NCI-H2227 (cell line): ENCODE measurements around the gene NALCN.

Source experiments
- DNase-seq: peaks from one replicate; lab custom pipeline; 2025; ENCODE audit not compliant: unreplicated experiment; lab: John Stamatoyannopoulos, UW

NALCN gene

DNA sequence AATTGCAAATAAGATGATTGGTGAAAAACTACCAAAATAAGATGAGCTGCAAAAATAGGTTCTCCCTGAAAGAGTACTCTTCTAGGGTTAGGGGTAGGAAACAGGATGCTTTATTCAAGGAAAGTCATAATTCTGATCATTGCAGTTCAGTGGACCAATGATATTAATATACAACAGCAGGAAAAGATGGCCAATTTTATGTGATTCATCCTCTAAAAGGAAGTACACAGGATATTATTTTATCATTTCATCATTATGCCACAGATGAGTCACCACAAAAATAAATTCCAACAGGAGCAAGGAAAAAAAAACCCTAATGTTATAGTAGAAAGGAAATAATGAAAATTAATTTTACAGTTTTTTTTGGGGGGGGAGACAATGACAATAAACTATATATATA is 205.0 kb downstream of the NALCN start:
- no peak for DNase-seq

DNA sequence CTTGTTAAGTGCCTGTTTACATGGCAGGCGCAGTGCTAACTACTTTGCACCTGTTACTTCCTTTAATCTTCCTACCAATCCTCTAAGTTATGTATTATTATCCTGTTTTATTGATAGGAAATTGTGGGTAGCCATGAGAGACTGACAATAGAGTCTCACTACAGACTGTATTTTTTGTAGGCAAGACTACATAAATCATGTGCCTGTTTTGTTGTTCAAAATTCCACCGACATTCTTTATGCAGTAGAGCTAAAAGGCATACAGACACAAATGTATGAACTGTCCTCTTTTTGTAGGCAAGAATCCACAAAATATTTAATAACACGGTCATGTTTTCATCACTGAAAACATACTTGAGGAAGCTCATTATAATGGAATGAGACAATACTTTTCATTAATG is 205.5 kb downstream of the NALCN start:
- DNase-seq, result no peak

DNA sequence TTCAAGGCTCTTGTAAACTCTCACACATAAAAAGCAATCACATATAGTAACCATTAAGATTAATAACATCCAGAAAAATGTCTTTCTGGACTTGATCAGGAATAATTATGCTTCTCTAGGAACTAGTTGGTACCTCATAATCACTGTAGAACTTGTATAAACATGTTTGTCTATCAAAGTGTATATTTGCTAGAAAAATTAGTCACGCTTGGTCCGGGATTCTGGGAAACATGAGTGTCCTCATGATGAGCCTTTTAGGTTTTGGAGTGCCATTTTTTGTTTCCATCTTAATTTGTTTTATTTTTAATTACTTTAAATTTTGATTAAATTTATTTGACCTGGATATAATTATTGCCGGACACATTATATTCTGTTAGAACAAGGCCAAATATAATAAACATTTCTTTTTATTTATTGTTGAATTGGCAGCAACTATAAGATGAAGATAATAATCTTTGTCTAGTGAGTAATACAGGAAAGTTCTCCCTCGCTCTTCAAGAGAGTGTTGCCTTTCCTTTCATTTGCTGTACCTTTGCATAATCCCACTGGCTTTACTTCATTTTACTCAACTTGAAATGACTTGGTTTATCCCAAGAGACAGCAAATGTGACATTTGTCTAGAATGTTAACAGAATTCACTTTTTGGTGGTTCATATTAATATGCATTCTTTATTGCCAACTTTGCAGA is 207.0 kb downstream of the NALCN start:
- no peak for DNase-seq

DNA sequence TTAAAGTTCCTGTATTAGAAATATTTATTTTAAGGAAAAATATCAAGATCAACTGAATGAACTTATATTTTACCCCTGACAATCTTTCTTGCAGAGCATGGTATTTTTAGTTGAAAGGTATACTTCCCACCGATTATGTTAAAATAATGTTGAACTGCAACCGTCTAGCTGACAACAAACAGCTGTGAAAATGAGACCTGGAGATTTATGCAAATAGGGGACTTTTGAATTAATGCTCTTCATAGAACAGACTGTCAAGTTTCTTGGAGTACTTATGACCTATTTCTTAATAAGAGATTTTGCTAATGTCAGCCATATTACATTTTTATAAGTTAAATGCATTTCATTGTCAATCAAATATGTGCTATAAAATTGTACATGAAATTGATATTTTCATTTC is 210.9 kb downstream of the NALCN start:
- no peak for DNase-seq

DNA sequence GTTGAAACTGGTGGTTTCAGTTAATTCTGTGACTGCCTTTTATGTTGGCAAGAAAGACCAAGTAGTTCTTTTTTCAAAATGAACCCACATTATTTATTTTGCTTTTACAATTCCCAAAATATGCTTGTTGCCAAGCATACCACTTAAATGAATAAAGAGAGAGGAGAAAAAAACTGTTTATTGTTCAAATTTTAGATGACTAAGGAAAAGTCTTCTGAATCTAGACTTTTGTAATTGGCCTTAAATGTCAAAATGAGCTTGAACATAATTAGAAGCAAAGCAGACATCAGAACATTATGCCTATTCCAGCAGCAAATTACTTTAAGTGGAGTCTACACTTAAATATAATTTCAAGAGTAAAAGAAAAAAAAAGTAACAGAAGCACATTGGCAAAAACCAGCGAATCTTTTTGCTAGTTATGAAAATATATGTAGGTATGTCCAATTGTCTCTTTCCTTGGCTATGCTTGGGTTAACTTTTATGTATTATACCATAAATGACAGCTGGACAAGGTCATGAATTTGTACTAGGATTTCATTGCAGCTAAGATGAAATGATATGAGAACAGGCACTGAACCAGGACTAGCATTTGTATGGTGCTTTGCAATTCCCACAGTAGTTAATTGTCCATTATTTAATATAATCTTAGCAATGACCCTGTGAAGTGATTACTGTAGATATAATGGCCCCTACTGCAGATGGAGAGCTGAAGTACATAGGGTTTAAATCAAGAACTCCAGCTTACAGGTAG is 211.9 kb downstream of the NALCN start:
- no peak for DNase-seq

DNA sequence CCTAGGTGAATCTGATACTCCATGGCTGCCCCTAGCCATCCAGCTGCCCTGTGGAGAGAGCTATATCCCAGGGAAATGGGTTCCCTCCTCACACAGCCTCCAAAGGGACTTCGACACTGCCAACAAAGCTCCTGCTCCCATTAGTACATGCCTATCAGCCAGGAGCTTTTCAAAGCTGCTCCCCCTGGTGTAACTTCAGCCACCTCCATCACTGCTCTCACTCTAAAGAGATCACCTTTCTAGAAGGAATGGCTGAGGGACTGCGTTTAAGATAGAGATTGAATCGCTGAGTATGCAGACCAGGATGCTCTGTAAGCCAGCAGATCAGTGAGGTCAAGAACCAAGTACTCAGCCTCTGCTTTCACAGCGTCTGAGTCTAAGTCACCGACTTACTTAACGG is 213.7 kb downstream of the NALCN start:
- DNase-seq, result no peak

DNA sequence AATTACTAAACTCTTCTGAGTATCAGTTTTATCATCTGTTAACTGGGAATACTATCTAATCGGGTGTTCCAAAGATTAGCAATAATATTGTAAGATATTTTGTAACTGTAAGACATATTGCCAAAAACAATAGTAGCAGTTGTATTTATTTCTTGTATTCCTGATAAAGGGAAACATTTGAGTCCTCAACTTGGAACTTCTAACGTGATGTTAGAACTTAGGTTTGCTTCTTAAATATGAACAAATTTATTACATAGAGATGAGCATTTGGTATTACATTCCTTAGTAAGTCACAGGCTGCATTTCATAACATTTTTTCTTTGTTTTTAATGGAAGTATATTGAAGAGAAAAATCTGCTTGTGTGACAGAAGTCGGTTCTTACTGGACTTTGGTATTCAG is 225.3 kb downstream of the NALCN start:
- DNase-seq, result no peak

DNA sequence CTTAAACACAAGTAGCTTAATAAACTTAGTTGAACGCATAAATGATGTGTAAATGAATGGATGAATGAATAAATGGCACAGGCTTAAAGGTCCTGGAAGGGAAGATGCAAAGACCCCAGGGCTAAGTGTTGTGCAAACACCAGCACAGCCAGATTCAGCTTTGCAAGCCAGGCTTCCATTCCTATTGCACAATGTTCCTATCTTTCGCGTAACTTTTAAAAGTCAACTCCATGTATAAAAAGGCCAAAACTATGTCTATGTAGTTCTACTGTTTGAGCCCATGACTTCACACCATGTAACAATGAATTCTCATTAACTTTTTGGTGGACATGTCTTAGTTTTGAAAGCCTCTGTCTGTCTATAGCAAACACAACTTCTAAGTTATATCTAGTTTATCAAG is 226.0 kb downstream of the NALCN start:
- DNase-seq, result no peak

DNA sequence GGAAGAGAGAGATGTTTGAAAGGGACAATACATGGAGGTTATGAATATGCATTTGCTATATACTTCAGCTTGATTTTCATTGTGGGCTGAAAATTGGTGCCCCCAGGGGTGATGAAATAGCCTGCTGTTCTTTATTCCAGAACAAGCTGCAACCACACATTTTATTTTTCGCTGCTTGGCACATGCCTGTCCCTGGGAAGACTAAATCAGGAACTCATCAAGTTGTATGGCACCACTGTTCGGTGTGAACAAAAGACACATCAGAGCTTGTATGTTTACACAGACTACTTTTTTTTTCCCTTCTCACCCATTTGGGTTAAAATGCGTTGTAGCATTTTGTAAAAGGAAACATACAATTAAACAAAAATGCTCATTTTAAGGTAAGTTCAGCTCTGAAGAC is 230.7 kb downstream of the NALCN start:
- DNase-seq, result no peak

DNA sequence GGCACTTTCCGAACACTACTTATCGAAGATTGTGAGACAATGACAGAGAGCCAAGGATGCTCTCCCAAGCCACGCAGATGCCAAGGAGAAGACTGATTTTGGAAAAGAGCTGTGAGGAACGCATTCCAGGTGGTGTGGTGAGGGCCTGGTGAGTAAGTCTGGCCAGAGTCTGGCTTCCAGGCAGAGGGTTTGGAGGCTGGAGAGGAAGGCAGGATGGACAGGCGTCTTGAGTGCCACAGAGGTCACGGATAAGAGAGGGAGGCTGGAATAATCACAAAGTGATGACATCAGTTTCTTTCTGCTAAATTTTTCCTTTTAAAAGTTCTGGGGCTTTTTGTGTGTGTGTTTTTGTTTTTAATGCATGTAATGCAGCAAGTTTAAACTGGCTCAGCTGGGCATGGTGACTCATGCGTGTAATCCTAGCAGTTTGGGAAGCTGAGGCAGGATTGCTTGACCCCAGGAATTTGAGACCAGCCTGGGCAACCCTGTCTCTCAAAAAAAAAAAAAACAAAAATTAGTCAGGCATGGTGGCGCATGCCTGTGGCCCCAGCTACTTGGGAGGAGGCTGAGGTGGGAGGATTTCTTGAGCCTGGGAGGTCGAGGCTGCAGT is 235.1 kb downstream of the NALCN start:
- DNase-seq, result no peak

DNA sequence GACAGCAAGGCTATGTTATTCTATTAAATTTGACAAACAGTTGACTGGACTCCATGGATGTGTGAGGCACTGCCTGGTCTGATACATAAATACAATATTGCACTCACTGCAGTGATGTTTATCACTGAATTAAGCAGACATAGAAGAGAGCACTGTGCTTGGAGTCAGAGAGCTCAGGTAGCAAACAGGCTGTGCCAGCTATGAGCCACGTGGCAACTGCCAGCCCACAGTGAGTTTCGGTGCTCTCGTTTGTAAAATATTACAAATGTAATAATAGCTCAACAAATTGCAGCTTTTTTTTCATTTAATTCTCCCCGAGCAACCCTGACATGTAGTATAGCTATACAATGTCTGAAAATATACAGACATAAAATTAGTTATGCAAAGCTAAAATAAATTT is 237.3 kb downstream of the NALCN start:
- DNase-seq, result no peak

DNA sequence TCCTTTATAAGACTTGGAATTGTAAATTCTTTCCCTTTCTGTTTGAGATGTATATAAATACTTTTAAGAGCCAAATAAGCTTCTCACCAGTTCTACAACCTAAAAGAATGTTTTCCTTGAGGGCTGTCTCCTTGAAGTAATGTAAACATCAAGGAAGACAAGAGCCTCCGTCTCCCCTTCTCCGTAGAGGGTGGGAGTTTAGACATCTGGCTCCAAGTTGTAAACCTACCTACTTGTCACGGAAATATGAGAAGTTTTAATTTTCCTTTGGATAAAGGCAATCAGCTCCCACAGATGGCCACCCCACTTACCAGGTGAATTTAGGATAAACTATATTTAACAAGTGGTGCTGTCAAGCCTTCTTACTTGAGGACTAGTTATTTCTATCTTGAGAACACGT is 237.9 kb downstream of the NALCN start:
- no peak for DNase-seq

DNA sequence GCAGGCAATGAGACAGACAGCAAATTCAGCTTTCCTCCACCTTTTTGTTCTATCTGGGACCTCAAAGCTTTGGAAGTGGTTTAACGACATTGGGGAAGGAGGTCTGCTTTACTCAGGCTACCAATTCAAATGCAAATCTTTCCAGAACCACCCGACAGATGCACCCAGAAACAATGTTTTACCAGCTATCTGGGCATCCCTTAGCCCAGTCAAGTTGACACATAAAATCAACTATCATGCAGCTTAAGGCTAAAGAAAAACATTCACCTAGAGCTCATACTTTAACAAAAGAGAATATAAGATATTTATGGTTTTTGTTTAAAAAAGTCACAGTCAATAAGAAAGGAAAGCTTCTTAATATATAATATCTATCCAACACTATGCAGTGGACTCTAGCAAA is 246.0 kb downstream of the NALCN start:
- no peak for DNase-seq

DNA sequence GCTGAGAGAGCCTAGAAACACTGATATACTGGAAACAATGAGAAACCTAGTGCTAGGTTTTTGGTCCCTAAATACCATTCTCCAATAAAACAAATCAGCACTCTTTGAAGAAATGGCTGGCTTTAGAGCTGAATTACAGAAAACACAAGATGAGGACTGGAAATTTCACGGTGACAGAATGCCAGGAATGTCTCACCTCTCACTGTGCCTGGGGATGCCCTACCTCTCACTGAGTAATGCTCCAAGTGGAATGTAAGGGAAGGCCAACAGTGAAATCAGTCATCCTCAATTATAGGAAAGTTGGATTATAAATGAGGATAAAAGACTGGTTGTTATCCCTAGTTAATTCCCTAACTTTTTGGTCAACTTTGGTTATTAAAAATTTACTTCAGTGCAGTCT is 259.0 kb downstream of the NALCN start:
- DNase-seq, result no peak

DNA sequence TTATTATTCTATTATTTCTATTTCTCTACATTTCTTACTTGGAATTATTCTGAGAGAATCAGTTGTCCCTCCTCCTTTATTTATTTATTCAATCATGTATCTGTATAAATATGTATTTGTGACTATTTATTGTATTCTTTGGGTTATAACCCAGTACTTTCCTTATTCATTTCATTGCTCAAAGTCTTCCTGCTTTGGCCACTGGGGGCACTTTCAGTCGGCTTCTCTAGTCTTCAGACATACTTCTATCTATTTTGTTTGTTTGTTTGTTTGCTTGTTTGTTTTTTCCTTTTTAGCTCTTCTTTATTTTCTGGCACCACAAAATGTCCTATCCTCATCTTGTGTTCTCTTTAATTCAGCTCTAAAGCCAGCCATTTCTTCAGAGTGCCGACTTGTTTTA is 260.4 kb downstream of the NALCN start:
- DNase-seq, result no peak

DNA sequence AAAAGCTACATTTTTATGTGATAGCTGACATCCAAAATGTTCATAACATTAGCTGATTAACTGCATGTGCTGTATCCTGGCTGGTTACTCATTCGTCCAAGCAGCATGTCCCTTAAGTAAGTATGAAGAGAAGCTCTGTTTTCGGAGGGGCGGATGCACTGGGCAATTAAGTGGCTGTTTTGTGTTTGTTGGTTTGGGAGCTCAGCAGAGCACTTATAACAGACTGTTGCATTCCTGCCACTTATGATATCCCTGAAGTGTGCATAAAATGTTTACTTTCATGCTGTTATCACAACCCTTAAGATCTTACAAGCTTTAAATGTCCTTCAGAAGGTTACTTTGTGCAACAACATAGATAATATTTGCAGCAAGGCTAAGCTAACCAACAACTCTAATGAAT is 264.1 kb downstream of the NALCN start:
- peak; percentile 5 for DNase-seq

DNA sequence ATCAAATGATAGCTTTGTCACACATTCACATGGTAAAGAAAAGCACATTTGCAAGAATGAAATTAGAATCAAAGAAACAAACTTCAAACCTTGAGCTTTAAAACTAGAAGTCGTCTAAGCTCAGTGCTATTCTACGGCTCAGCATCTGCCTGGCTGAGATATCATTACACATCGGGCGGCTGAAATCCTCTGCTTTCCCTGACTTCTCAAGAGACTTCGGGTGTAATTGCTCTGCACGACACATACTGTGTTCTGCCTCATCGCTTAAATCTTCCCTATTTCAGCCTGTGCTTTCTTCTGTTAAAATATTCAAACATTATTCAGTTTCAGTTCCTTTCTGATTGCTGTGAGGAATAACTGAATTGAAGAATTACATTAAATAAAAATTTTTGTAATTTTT is 265.3 kb downstream of the NALCN start:
- peak; percentile 39 for DNase-seq

DNA sequence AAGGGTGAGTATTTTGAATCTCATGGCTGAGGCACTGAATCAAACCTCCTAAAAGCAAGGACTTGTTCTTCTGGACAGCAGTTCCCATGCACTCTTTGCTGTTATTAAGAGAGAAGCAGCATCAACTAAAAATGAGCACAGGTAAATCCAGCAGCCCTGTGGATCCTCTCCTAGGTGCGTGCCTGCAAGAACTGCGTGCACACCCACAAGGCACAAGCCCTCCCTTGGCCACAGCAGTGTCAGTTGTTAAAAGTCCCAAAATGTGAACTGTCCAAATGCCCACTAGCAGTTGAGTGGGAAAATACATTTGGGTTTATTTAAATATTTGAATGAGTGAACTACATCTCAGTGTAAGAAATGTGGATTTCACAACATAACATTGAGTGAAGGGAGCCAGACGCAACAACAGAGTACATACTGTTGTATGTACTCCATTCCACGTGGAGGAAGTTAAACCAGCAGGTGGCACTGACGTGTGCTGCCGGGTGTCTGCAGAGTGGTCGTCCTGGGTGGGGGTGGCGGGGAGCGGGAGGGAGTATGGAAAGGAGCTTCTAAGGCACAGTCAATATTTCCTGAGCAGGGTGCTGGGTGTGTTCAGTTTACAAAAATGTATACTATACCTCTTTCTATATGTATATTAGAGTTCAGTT is 266.4 kb downstream of the NALCN start:
- peak; percentile 11 for DNase-seq

DNA sequence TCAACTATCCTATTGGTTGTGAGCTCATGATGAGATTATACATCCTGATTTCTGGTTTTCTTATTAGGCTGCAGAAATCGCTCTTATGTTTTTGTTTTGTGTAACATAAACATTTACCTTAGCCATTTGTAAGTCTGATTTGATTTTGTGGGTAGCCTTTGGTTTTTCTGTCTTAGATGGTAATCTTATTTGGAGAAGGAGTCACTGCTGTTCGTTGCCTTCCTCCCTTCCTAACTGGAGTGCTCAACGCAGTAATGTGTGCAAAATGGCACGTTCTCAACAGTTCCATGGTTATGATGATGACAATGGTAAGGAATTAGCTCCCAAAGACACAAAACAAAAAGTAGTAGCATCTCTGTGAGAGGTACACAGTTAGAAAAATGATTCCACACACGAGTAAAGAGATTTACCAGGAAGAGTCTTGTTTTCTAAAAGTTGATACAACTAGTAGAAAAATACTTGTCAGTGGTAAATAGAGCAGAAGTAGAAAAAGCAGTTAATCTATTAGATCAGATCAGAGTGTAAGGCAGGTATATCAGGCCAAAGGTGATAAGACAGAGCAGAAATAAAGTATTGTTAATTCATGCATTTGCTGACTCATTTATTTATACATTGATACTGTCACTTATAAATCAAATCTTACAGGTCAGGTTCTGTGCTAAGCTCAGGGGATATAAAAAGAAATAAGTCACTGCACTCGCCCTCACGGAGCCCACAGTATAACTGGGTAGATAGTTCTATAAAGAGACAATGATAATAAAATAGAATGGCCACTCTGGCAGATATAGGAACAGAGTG is 270.0 kb downstream of the NALCN start:
- no peak for DNase-seq

DNA sequence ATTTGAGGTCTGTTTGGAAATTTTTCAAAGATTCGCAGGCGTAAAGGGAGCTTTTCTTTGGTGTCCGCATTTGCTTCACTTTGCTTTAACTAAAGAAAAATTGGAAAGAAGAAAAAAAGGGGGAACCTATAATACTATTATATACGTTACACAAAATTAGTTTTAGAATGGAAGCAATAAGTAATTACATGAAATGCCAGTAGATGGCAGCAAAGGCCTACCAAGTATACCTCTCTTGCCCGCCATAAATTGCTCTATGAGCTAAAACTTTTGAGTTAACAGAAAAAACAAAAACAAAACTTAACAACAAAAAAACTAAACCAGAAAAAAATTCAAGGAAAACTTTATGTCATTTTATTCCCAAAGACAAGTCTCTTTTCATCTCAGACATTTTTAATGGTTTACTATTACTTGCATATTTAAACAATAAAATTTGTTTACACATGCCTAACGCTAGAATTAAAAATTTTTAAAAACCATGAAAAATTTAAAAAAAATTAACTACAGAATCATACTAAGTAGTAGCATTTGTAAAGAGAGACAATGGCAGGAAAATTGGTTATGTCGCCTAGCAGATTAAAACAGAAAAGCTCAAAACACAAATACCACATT is 271.4 kb downstream of the NALCN start:
- DNase-seq, result peak; percentile 67

DNA sequence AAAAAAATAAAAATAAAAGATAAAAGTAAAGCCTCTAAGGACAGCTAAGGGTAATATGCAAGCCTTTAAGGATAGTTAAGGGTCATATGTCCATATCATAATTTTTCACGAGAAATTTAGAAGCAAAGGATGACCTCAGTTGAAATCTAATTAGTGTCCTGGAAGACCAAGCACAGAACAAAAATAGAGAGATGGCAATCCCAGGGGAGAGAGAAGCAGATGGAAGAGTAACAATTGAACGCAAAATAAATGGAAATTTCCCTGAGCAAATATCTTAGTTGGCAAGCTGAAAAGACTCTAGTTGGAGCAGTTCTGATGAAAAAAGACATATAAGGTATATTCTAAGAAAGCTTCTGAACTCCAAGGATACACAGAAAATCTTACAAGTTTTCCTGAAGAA is 275.4 kb downstream of the NALCN start:
- DNase-seq, result no peak
